Subcutaneous adipose tissue (tissue), 4 donors: ENCODE measurements around the gene LRRK1. TPM values are rescaled to one million over a fixed set of nuclear protein-coding genes. Genes with fewer than 3 reads are reported as not detected.

ENCODE experiments used
- total RNA-seq, 4 donors: library from RNA; depleted of rRNA; stranded (reverse); fragments of >200 nt; gene quantifications; one replicate each; pipeline ENCODE4 v1.1.0, GENCODE V29; 2016
- TF ChIP-seq, protein P1 (sequence below): fragments of 450-650 bp; IDR thresholded peaks from one replicate; pipeline ENCODE4 v1.5.1; 2016; ENCODE audit warnings: low read depth, mild to moderate bottlenecking, control low read depth, antibody characterized with exemption, moderate library complexity

Gene LRRK1
- total RNA-seq, 4 donors from 2014 or later = 9.6 to 21.6 (median 17.3) TPM

DNA sequence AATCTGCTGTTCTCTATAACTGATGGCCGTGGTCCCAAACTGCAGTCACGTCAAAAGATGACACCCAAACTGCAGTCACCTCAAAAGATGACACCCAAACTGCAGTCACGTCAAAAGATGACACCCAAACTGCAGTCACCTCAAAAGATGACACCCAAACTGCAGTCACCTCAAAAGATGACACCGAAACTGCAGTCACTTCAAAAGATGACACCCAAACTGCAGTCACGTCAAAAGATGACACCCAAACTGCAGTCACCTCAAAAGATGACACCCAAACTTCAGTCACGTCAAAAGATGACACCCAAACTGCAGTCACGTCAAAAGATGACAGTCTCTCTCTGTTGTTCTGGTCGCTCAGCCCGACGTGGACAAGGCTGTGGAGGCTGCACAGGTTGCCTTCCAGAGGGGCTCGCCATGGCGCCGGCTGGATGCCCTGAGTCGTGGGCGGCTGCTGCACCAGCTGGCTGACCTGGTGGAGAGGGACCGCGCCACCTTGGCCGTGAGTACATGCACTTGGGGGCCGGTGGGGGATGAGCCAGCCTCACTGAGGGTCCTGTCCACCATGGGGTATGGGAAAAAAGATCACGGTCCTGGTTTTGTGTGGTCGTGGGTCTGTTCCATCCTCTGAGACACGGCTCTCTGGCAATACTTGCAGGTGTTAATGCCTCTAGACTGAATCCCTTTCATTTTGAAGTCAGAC is 31.8 kb upstream of the LRRK1 start:
- TF ChIP-seq, protein P1, sequence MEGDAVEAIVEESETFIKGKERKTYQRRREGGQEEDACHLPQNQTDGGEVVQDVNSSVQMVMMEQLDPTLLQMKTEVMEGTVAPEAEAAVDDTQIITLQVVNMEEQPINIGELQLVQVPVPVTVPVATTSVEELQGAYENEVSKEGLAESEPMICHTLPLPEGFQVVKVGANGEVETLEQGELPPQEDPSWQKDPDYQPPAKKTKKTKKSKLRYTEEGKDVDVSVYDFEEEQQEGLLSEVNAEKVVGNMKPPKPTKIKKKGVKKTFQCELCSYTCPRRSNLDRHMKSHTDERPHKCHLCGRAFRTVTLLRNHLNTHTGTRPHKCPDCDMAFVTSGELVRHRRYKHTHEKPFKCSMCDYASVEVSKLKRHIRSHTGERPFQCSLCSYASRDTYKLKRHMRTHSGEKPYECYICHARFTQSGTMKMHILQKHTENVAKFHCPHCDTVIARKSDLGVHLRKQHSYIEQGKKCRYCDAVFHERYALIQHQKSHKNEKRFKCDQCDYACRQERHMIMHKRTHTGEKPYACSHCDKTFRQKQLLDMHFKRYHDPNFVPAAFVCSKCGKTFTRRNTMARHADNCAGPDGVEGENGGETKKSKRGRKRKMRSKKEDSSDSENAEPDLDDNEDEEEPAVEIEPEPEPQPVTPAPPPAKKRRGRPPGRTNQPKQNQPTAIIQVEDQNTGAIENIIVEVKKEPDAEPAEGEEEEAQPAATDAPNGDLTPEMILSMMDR = no peak

DNA sequence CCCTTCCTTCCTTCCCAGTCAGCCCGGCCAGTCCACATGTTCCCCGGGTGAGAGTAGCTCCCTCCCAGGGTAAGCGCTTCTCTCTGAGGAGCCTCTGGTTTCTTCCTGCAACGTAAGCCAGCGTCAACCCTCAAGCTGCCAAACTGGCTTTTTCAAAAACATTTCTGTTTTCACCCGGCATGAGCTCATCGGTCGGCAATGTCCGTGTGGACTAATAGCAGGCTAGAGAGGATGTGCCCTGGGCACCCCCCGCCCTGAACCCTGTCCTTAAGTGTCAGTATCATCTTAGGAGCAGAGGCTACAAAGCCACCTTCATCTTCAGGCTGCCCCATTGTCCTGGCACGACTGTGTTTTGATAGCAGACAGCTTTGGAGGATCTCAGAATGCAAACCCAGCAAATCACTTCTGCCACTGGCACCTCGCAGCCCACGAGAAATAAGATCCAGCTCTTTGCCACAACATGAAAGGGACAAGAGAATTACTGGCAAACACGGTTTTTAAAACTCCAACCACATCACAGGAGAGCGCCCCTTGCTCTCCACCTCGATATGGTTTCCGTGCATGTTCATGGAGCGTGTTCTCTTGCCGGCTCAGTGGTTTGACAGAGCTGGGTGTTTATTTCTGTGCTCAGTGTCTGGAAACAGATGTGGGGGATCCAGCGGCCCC is 29.6 kb upstream of the LRRK1 start:
- TF ChIP-seq, protein P1 = no peak

DNA sequence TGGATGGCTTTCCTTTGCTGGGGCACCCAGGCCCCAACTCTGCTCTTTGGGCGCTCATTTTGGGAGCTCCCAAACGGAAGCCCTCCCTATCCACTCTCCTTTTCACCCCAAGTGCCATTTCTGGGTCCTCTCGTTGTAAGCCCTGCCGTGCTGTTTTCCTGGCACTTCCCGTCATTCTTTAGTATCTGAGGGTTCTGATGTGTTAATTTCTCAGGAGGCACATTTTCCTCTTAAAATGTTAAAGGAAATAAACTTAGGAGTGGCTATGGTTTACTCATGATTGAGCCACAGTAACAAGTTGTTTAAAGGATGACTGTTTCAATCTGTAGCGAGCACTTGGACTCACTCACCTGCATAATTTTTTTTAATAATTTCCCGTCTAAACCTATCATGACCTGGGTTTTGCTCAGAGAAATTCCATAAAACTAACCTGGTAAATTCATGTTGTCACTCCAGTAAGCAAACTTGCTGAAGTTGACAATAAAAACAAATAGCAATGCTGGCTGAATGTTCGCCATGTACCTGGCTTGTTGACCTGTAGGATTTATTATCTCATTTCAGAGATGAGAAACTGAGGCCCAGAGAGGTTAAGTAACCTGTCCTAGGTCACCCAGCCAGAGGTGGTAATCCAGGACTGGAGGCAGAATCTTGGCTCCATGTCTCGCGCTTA is 29.0 kb upstream of the LRRK1 start:
- TF ChIP-seq, protein P1 = no peak

DNA sequence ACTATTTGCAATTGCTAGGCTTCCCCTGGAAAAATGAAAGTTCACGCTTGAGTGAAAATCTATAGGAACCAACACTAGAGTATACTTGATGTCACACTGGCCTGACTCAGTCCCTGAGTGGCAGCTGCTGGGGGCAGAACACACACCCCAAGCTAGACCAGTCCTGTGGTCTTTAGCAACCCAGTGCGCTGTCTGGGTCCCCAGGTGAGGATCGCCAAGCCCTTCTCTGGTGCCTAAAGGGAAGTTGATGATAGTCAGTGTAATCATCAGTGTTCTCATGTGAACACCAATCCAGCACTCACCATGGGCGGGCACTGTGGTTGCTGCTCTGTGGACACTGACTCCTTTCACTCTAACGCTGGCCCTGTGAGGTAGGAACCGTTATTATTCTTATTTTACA is 28.3 kb upstream of the LRRK1 start:
- TF ChIP-seq, protein P1 = no peak

DNA sequence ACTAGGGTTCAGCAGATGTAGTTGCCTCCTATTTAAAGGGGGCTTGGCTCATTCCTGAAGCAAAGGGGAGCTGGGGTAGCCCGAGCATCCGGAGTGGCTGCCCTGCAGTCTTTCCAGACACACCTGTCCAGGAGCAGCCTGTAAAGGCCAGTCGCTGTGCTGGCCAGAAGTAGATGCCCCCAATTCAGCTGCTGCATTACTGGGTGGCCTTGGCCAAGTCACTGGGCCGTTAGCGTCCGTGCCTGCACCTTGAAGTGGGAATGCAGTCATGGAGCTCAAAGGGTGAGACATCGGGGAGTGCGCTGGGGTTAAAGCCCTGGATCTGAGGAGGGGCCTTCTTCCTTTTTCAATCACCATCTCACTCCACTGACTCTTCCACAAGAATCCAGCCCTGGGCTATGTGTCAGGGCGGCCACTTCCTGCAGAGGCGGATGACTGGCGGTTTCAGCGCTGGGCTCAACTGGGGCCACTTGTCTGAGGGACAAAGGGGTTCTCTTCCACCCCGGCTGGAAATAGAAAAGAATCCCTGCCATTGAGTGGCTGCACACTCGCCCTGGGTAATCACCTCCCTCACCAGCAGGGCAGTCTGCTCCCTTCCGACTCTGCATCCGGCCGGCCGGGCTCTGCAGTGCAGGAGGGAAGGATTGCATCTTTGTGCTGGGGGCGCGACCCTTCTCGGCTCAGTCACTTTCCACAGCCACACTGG is 27.7 kb upstream of the LRRK1 start:
- TF ChIP-seq, protein P1 = no peak

- TF ChIP-seq, protein P1 = no peak
Observed at GRCh38 chr15:100892013-100892355, 27.2 kb upstream of the LRRK1 start.
